Metanephros (tissue), 2 donors: ENCODE results near the gene LYPD8. TPM values are rescaled to one million over a fixed set of nuclear protein-coding genes. Genes with fewer than 3 reads are reported as not detected.

ENCODE experiments used
- small RNA-seq: library from RNA; depleted of rRNA; stranded (forward); fragments of <200 nt; gene quantifications from one replicate; pipeline ENCODE3, GENCODE V24; 2014; ENCODE audit warnings: low replicate concordance
- total RNA-seq: library from RNA; depleted of rRNA; stranded (reverse); fragments of >200 nt; gene quantifications from one replicate; pipeline ENCODE4 v1.2.3, GENCODE V29; 2014

The LYPD8 gene, protein sequence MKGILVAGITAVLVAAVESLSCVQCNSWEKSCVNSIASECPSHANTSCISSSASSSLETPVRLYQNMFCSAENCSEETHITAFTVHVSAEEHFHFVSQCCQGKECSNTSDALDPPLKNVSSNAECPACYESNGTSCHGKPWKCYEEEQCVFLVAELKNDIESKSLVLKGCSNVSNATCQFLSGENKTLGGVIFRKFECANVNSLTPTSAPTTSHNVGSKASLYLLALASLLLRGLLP
- not detected for total RNA-seq

GRCh38 chr1:248755517-248755916 lies at the start of gene LYPD8:
LYPD8 (minus strand) TSS chr1:248755759; CDS start chr1:248751081, 4,678 bp downstream.

DNA sequence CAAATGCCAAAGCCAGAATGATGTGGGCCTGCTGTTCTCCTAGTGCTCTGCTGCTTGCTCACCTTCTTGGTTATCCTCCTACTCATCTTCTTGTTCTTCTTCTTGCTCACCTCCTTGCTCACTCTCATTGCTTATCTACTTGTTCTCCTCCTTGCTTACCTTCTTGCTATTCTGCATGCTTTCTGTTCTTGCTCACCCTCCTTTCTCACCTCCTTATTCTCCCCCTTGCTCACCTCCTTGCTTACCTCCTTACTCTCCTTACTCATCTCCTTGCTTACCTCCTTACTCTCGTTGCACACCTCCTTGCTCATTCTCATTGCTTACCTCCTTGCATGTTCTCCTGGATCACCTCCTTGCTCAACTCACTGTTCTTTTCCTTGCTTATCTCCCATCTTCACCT lies 52.8 kb downstream of the LYPD8 start, which contains the start of gene OR14I1:
OR14I1 (minus strand) TSS at position 53 of the 400 bp plus-strand sequence.

Small RNA genes within 50 kb of the gene (small RNA-seq; reads per million reads assigned to genes)
- gene AHCYP8, result not detected

Other genes starting within 250 kb of the LYPD8 start
- not detected for gene OR2G6, start 247.7 kb downstream of the LYPD8 start, total RNA-seq
- gene OR2T29, start 193.0 kb downstream of the LYPD8 start, total RNA-seq, result not detected
- gene OR2T34, start 181.0 kb downstream of the LYPD8 start, total RNA-seq, result not detected
- gene OR2T10, start 158.1 kb downstream of the LYPD8 start, total RNA-seq, result not detected
- gene OR2T11, start 120.7 kb downstream of the LYPD8 start, total RNA-seq, result 0.06 TPM
- gene OR2T35, start 110.5 kb downstream of the LYPD8 start, total RNA-seq, result not detected
- not detected for gene OR2T27, start 100.2 kb downstream of the LYPD8 start, total RNA-seq
- gene OR14I1, start 53.0 kb downstream of the LYPD8 start, total RNA-seq, result not detected
- 22.6 TPM for gene SH3BP5L, start 70.2 kb upstream of the LYPD8 start, total RNA-seq
- 35.4 TPM for gene ZNF672, start 82.5 kb upstream of the LYPD8 start, total RNA-seq
- gene ZNF692, start 103.3 kb upstream of the LYPD8 start, total RNA-seq, result 37.7 TPM
- gene PGBD2, start 150.5 kb upstream of the LYPD8 start, total RNA-seq, result 9.1 TPM